Measurements from ENCODE around the gene GGT6. TPM values are rescaled to one million over a fixed set of nuclear protein-coding genes. Genes with fewer than 3 reads are reported as not detected.

GGT6 gene
- total RNA-seq, 4 donors from 2014 or later = 46.0 to 141 (median 68.5) TPM

- Histone ChIP-seq H3K27me3 (peaks cover 0 to 85% (median 11%) of the 10 kb centered on the region in 4 donors), H3K9me3 (no peaks in the 10 kb centered on the region), H3K36me3 (no peaks in the 10 kb centered on the region), H3K27ac (peak overlapping the region; percentile 59 to 87 (median 82)), H3K4me3 (peak overlapping the region; percentile 28 to 69 (median 54)), H3K4me1 (peaks cover 6 to 22% (median 12%) of the 10 kb centered on the region in 3 donors)
- 20 to 92% methylated on average over 1 to 2 of the region's 57 CpGs for WGBS, 2 donors
- DNase-seq = no peak
- intact Hi-C loops (cut with DNase I) = no loop called here
- TF ChIP-seq CTCF (IDR thresholded peaks at IDR 0.05) (no peak), POLR2A (IDR thresholded peaks at IDR 0.05) (no peak)
Observed at GRCh38 chr17:4584917-4585637, 24.7 kb upstream of the GGT6 start.

GRCh38 chr17:4584101-4584916, 23.9 kb upstream of the GGT6 start, which contains the start of gene SMTNL2:
SMTNL2 (plus strand) TSS chr17:4584529; CDS start chr17:4584606, 77 bp downstream.
- peaks cover 6 to 29% (median 12%) of the 10 kb centered on the region in 3 donors for H3K4me1 ChIP-seq
- no peaks in the 10 kb centered on the region for H3K36me3 ChIP-seq
- intact Hi-C loops (cut with DNase I) = no loop called here
- peak within 1 kb of the TSS; percentile 28 to 69 (median 54) for H3K4me3 ChIP-seq
- H3K27ac ChIP-seq = peak within 1 kb of the TSS; percentile 59 to 87 (median 82)
- peak in 1 of 4 donors; percentile 48 for TF ChIP-seq POLR2A (IDR thresholded peaks at IDR 0.05)
- TF ChIP-seq CTCF (IDR thresholded peaks at IDR 0.05) = no peak
- WGBS, 2 donors = 0% methylated on average over 6 of the region's 100 CpGs; no CpG with 5 or more reads in 1 of the 2 donors
- DNase-seq = no peak
- H3K9me3 ChIP-seq = no peaks in the 10 kb centered on the region
- peaks cover 0 to 85% (median 11%) of the 10 kb centered on the region in 4 donors for H3K27me3 ChIP-seq

GRCh38 chr17:4583782-4584100, 23.4 kb upstream of the GGT6 start:
- Histone ChIP-seq H3K4me1 (peaks cover 6 to 31% (median 12%) of the 10 kb centered on the region in 3 donors), H3K4me3 (peak overlapping the region; percentile 28 to 69 (median 54)), H3K36me3 (no peaks in the 10 kb centered on the region), H3K27me3 (peaks cover 0 to 79% (median 11%) of the 10 kb centered on the region in 4 donors), H3K27ac (peak overlapping the region; percentile 59 to 87 (median 82)), H3K9me3 (no peaks in the 10 kb centered on the region)
- no peak for DNase-seq
- WGBS, 2 donors = 19 to 65% methylated on average over 4 to 12 of the region's 12 CpGs
- intact Hi-C loops (cut with DNase I) = no loop called here
- TF ChIP-seq CTCF (IDR thresholded peaks at IDR 0.05) = peak in 3 of 6 experiments; percentile 12 to 28 (median 25)
- TF ChIP-seq POLR2A (IDR thresholded peaks at IDR 0.05) = no peak

GRCh38 chr17:4583206-4583605, 22.8 kb upstream of the GGT6 start:
- peaks cover 0 to 74% (median 11%) of the 10 kb centered on the region in 4 donors for H3K27me3 ChIP-seq
- 79 to 80% methylated on average over 2 of the region's 3 CpGs for WGBS, 2 donors
- intact Hi-C loops (cut with DNase I) = no loop called here

More at GRCh38 chr17:4583206-4583605, 22.8 kb upstream of the GGT6 start:
- H3K36me3 ChIP-seq = no peaks in the 10 kb centered on the region
- DNase-seq = no peak
- H3K27ac ChIP-seq = peak overlapping the region in 1 of 4 donors; percentile 87
- H3K4me3 ChIP-seq = no peak overlapping the region
- no peak for TF ChIP-seq CTCF (IDR thresholded peaks at IDR 0.05)
- no peak for TF ChIP-seq POLR2A (IDR thresholded peaks at IDR 0.05)
- peaks cover 6 to 31% (median 12%) of the 10 kb centered on the region in 3 donors for H3K4me1 ChIP-seq
- no peaks in the 10 kb centered on the region for H3K9me3 ChIP-seq
